Endothelial cell of umbilical vein (primary cell): ENCODE measurements around the gene WRNIP1. TPM values are rescaled to one million over a fixed set of nuclear protein-coding genes. Genes with fewer than 3 reads are reported as not detected.

Source experiments
- BruUV-seq: library from RNA; stranded (reverse); fragments of 400-500 nt; replicated peaks from 2 replicates; lab custom pipeline; 2021; lab: Mats Ljungman, UMichigan
- CTCF ChIA-PET: fragments of 300-600, 350-600 bp; sonication (Branson Sonifier 250); formaldehyde crosslinking; loops from one replicate; lab custom pipeline; 2021; ENCODE audit warnings: antibody characterized with exemption, inconsistent platforms; lab: Charles Lee
- POLR2A ChIA-PET: fragments of 300-600, 350-600 bp; sonication (Branson Sonifier 250); formaldehyde crosslinking; loops from one replicate; lab custom pipeline; 2021; ENCODE audit warnings: antibody characterized with exemption, inconsistent platforms; lab: Charles Lee
- DNase-seq: peaks from one replicate; pipeline ENCODE4 v3.0.0-alpha.2; 2011; ENCODE audit warnings: low read depth, low spot score
- FAIRE-seq: peaks from 2 replicates; lab custom pipeline; 2011; peaks lifted over from hg19 to GRCh38; lab: Jason Lieb, UNC
- H2AFZ ChIP-seq: 2 replicates; pipeline ENCODE4 v1.6.0; 2012; ENCODE audit warnings: low read depth, low read length, control low read depth, inconsistent platforms
- H3K27ac ChIP-seq: 2 replicates; pipeline ENCODE4 v1.5.1; 2011; ENCODE audit warnings: low read depth, mild to moderate bottlenecking, control low read depth, low read length, moderate library complexity; ENCODE audit not compliant: insufficient read depth
- H3K27me3 ChIP-seq, 2 experiments: 2 replicates each; pipeline versions ENCODE4 v1.6.0 to v1.6.1; 2011; ENCODE audit warnings: low read length in 2 of 2, mixed read lengths in 1 of 2; ENCODE audit not compliant: control insufficient read depth in 2 of 2, insufficient read depth in 2 of 2
- H3K36me3 ChIP-seq, 2 experiments: 2 replicates in 1 of 2; 3 replicates in 1 of 2; pipeline ENCODE4 v1.5.1; 2011; ENCODE audit warnings: low read length in 2 of 2, mild to moderate bottlenecking in 1 of 2, moderate library complexity in 1 of 2; ENCODE audit not compliant: control insufficient read depth in 2 of 2, insufficient read depth in 2 of 2; ENCODE audit errors: extremely low read depth in 1 of 2
- H3K4me1 ChIP-seq: 3 replicates; pipeline ENCODE4 v1.5.1; 2011; ENCODE audit warnings: mild to moderate bottlenecking, low read length; ENCODE audit not compliant: control insufficient read depth, insufficient read depth; ENCODE audit errors: extremely low read depth
- H3K4me2 ChIP-seq: 2 replicates; pipeline ENCODE4 v1.6.1; 2011; ENCODE audit warnings: low read length, control low read depth, mixed read lengths; ENCODE audit not compliant: insufficient read depth
- H3K4me3 ChIP-seq, 3 experiments: fragments of 200-600 bp in 1 of 3; sonication (generic), shearing (Covaris generic) in 1 of 3; replicated peaks in 1 of 3; 2 replicates each; pipeline ENCODE4 v1.5.1; 2011 to 2016; ENCODE audit warnings: control low read depth in 3 of 3, low read length in 3 of 3, mild to moderate bottlenecking in 2 of 3, inconsistent platforms in 1 of 3, low read depth in 1 of 3, moderate library complexity in 1 of 3; ENCODE audit not compliant: insufficient read depth in 1 of 3
- H3K79me2 ChIP-seq: 2 replicates; pipeline ENCODE4 v1.6.0; 2012; ENCODE audit warnings: low read length, inconsistent platforms; ENCODE audit not compliant: control insufficient read depth, insufficient read depth
- H3K9ac ChIP-seq: replicated peaks from 2 replicates; pipeline ENCODE3; 2011; ENCODE audit warnings: low read length, control low read depth; ENCODE audit not compliant: insufficient read depth; ENCODE audit errors: extremely low read depth
- H3K9me1 ChIP-seq: replicated peaks from 3 replicates; pipeline ENCODE4 v1.6.0; 2011; ENCODE audit warnings: mild to moderate bottlenecking, low read length; ENCODE audit not compliant: control insufficient read depth, insufficient read depth; ENCODE audit errors: extremely low read depth
- H3K9me3 ChIP-seq: replicated peaks from 2 replicates; pipeline ENCODE4 v1.5.1; 2012; ENCODE audit warnings: low read length, inconsistent platforms; ENCODE audit not compliant: control insufficient read depth, insufficient read depth
- H4K20me1 ChIP-seq: replicated peaks from 2 replicates; pipeline ENCODE3; 2011; ENCODE audit warnings: mild to moderate bottlenecking, low read length; ENCODE audit not compliant: control insufficient read depth, insufficient read depth; ENCODE audit errors: extremely low read depth
- CTCF ChIP-seq, 2 donors: IDR thresholded peaks; 1 replicate in 1 of 2; 2 replicates in 1 of 2; pipeline ENCODE4 v1.5.1; 2011; ENCODE audit warnings: low read length in 2 of 2, mild to moderate bottlenecking in 2 of 2, moderate library complexity in 2 of 2, control low read depth in 1 of 2, inconsistent platforms in 1 of 2, low read depth in 1 of 2; ENCODE audit not compliant: insufficient read depth in 1 of 2; ENCODE audit errors: extremely low read depth in 1 of 2
- EZH2 ChIP-seq: IDR thresholded peaks from 2 replicates; pipeline ENCODE4 v1.6.1; 2012; ENCODE audit warnings: borderline replicate concordance, low read depth, mild to moderate bottlenecking, moderate library complexity, low read length, inconsistent platforms; ENCODE audit not compliant: severe bottlenecking
- FOS ChIP-seq: IDR thresholded peaks from 2 replicates; pipeline ENCODE4 v1.6.1; 2011; ENCODE audit warnings: mild to moderate bottlenecking, low read length, moderate library complexity, borderline replicate concordance; ENCODE audit not compliant: insufficient read depth
- JUN ChIP-seq: IDR thresholded peaks from 2 replicates; pipeline ENCODE4 v1.6.1; 2011; ENCODE audit warnings: borderline replicate concordance, low read depth; ENCODE audit not compliant: insufficient read length, insufficient read depth
- MAX ChIP-seq: IDR thresholded peaks from 2 replicates; pipeline ENCODE4 v1.6.1; 2011; ENCODE audit not compliant: insufficient read depth, insufficient read length
- MYC ChIP-seq: IDR thresholded peaks from one replicate; pipeline ENCODE4 v1.6.1; 2011; ENCODE audit warnings: mild to moderate bottlenecking, low read depth, low read length
- POLR2A ChIP-seq: IDR thresholded peaks from 2 replicates; pipeline ENCODE4 v1.6.1; 2012; ENCODE audit warnings: low read depth, mild to moderate bottlenecking, control low read depth, low read length
- POLR2AphosphoS5 ChIP-seq: IDR thresholded peaks from 2 replicates; pipeline ENCODE4 v1.6.1; 2012; ENCODE audit warnings: low read depth, mild to moderate bottlenecking, control low read depth, low read length, moderate library complexity; ENCODE audit not compliant: insufficient read depth
- dilution Hi-C: fragments of 300-500 bp; cut with MboI; formaldehyde crosslinking; loops from one replicate; pipeline ENCODE4 v1.15.0; 2019; ENCODE audit warnings: low sequenced_read_pairs; ENCODE audit not compliant: extremely low pct_ligation_motif_present
- intact Hi-C: fragments of 100-400 bp; cut with micrococcal nuclease; formaldehyde crosslinking; loops from one replicate; pipeline ENCODE4 v1.10.0; 2022
- polyA plus RNA-seq, 4 experiments: library from polyadenylated mRNA; depleted of rRNA in 3 of 4; stranded (reverse) in 3 of 4; unstranded in 1 of 4; fragments of >200 nt; gene quantifications; 2 replicates each; pipeline versions ENCODE4 v1.2.1 to v1.2.3, GENCODE V29; 2011 to 2012; ENCODE audit warnings: missing spikeins in 1 of 4
- total RNA-seq: library from RNA; stranded (reverse); gene quantifications from 2 replicates; pipeline ENCODE4 v1.2.3, GENCODE V29; 2021

Gene WRNIP1
- total and polyA plus RNA-seq, 2 donors (not counting 3 experiments of a cell fraction or from before 2014, with no cell fraction given): 50.1 to 68.9 TPM

GRCh38 chr6:2794171-2794730 is 29.1 kb downstream of the WRNIP1 start:
- H3K4me1 ChIP-seq: peaks cover 5% of the 10 kb centered on the region
- no peak overlapping the region for H3K4me2 ChIP-seq
- DNase-seq (no peak), FAIRE-seq (no peak)
- H3K9ac ChIP-seq: no peak overlapping the region
- H3K4me3 ChIP-seq: no peak overlapping the region
- ChIA-PET POLR2A (no interaction called here), CTCF (interaction anchor here (1.0 to 2.2 kb wide), 6 partner anchors 11 to 158 kb away, joined by 3 to 8 read pairs (median 4); partner anchors contain the start of gene SERPINB1)
- H3K36me3 ChIP-seq: no peaks in the 10 kb centered on the region
- H3K27me3 ChIP-seq: no peaks in the 10 kb centered on the region
- intact Hi-C loops (no loop called here), dilution Hi-C loops (no loop called here)
- TF ChIP-seq MAX: no peak
- TF ChIP-seq EZH2: no peak
- TF ChIP-seq MYC: no peak
- TF ChIP-seq FOS: no peak
- no peak for TF ChIP-seq POLR2A
- H3K9me1 ChIP-seq: no peaks in the 10 kb centered on the region
- H4K20me1 ChIP-seq: no peaks in the 10 kb centered on the region
- H3K79me2 ChIP-seq: no peaks in the 10 kb centered on the region
- BruUV-seq: no TSS peak
- H3K9me3 ChIP-seq: no peaks in the 10 kb centered on the region
- no peak overlapping the region for H3K27ac ChIP-seq
- no peak overlapping the region for H2AFZ ChIP-seq

GRCh38 chr6:2795162-2795561 is 30.0 kb downstream of the WRNIP1 start:
- FAIRE-seq (no peak), DNase-seq (no peak)
- POLR2A ChIA-PET: interaction anchor here (0.9 kb wide), 1 partner anchor 108 kb away, joined by 3 read pairs; the partner anchor contains the start of gene SERPINB9
- no peak overlapping the region for H2AFZ ChIP-seq
- no peaks in the 10 kb centered on the region for H3K79me2 ChIP-seq
- no peaks in the 10 kb centered on the region for H3K9me3 ChIP-seq
- no peaks in the 10 kb centered on the region for H3K27me3 ChIP-seq
- BruUV-seq: no TSS peak
- CTCF ChIA-PET: interaction anchor here (1.5 to 2.2 kb wide), 2 partner anchors 47 to 138 kb away, joined by 3 to 6 read pairs; partner anchors contain the start of gene SERPINB1
- TF ChIP-seq MYC (no peak), FOS (no peak), JUN (no peak), POLR2AphosphoS5 (no peak), MAX (no peak), EZH2 (no peak), CTCF (IDR thresholded peaks at IDR 0.05; ENCODE audit: extremely low read depth in 1 of 2, insufficient read depth in 1 of 2, low read depth in 1 of 2, low read length in 2 of 2) (no peak)
- H3K9me1 ChIP-seq: no peaks in the 10 kb centered on the region
- H3K36me3 ChIP-seq: no peaks in the 10 kb centered on the region
- no peak overlapping the region for H3K4me3 ChIP-seq
- intact Hi-C loops: no loop called here
- H3K4me1 ChIP-seq: peaks cover 11% of the 10 kb centered on the region
- H3K27ac ChIP-seq: no peak overlapping the region
- dilution Hi-C loops: no loop called here
- H3K4me2 ChIP-seq: no peak overlapping the region
- H3K9ac ChIP-seq: no peak overlapping the region
- no peaks in the 10 kb centered on the region for H4K20me1 ChIP-seq
